Neural progenitor cell (in vitro differentiated cells): Measurements from ENCODE around the gene PXDC1. TPM values are rescaled to one million over a fixed set of nuclear protein-coding genes. Genes with fewer than 3 reads are reported as not detected.
A peak's percentile ranks its signal among the peaks of the same experiment; 100 is the strongest.

Experiments
- DNase-seq: peaks from one replicate; pipeline ENCODE4 v3.0.0-alpha.2; 2016; ENCODE audit warnings: low spot score
- H2AFZ ChIP-seq: fragments of 200-600 bp; sonication (generic); replicated peaks from 2 replicates; pipeline ENCODE4 v1.6.1; 2016; ENCODE audit warnings: antibody characterized with exemption
- H3F3A ChIP-seq: fragments of 200-600 bp; sonication (generic); 2 replicates; pipeline ENCODE4 v1.6.1; 2016; ENCODE audit warnings: antibody characterized with exemption, low read depth
- H3K27ac ChIP-seq: fragments of 200-600 bp; sonication (generic); 2 replicates; pipeline ENCODE4 v1.5.1; 2016; ENCODE audit warnings: mild to moderate bottlenecking
- H3K27me3 ChIP-seq: fragments of 200-600 bp; sonication (generic); 2 replicates; pipeline ENCODE4 v1.6.1; 2016; ENCODE audit warnings: mild to moderate bottlenecking, moderate library complexity
- H3K36me3 ChIP-seq: fragments of 200-600 bp; sonication (generic); 2 replicates; pipeline ENCODE4 v1.5.1; 2016
- H3K4me1 ChIP-seq: fragments of 200-600 bp; sonication (generic); 2 replicates; pipeline ENCODE4 v1.6.1; 2016; ENCODE audit warnings: mixed run types
- H3K4me2 ChIP-seq: fragments of 200-600 bp; sonication (generic); 2 replicates; pipeline ENCODE4 v1.6.1; 2016
- H3K4me3 ChIP-seq: fragments of 200-600 bp; sonication (generic); 2 replicates; pipeline ENCODE4 v1.5.1; 2016
- H3K79me2 ChIP-seq: fragments of 200-600 bp; sonication (generic); 2 replicates; pipeline ENCODE4 v1.6.1; 2016; ENCODE audit warnings: low read depth
- H3K9ac ChIP-seq: fragments of 200-600 bp; sonication (generic); 2 replicates; pipeline ENCODE4 v1.6.1; 2016
- H3K9me3 ChIP-seq: fragments of 200-600 bp; sonication (generic); 2 replicates; pipeline ENCODE4 v1.5.1; 2016; ENCODE audit warnings: low read depth
- H4K20me1 ChIP-seq: fragments of 200-600 bp; sonication (generic); 2 replicates; pipeline ENCODE4 v1.6.1; 2016; ENCODE audit warnings: low read depth
- H3K27ac Mint-ChIP-seq: 3 replicates; pipeline ENCODE4 v1.8.0; 2021; ENCODE audit warnings: mixed read lengths
- H3K27me3 Mint-ChIP-seq: 2 replicates; pipeline ENCODE4 v1.8.0; 2022; ENCODE audit warnings: low read depth, mild to moderate bottlenecking, inconsistent platforms, moderate library complexity, mixed read lengths; ENCODE audit not compliant: insufficient read depth
- H3K36me3 Mint-ChIP-seq: 3 replicates; pipeline ENCODE4 v1.8.0; 2021; ENCODE audit warnings: mixed read lengths
- H3K4me1 Mint-ChIP-seq: 3 replicates; pipeline ENCODE4 v1.8.0; 2021; ENCODE audit warnings: mixed read lengths
- H3K4me3 Mint-ChIP-seq: 3 replicates; pipeline ENCODE4 v1.8.0; 2021; ENCODE audit warnings: mild to moderate bottlenecking, moderate library complexity, mixed read lengths
- H3K9me3 Mint-ChIP-seq: 3 replicates; pipeline ENCODE4 v1.8.0; 2020; ENCODE audit warnings: mixed read lengths
- EZH2 ChIP-seq: fragments of 200-600 bp; sonication (generic); IDR thresholded peaks from 2 replicates; pipeline ENCODE4 v1.6.1; 2017; ENCODE audit warnings: antibody characterized with exemption, mild to moderate bottlenecking, moderate library complexity
- EZH2phosphoT487 ChIP-seq: fragments of 200-600 bp; sonication (generic); IDR thresholded peaks from 2 replicates; pipeline ENCODE4 v1.6.1; 2017; ENCODE audit warnings: antibody characterized with exemption
- total RNA-seq: library from RNA; depleted of rRNA; stranded (reverse); fragments of >200 nt; gene quantifications from 2 replicates; pipeline ENCODE4 v1.2.3, GENCODE V29; 2015; ENCODE audit warnings: low replicate concordance
- TF ChIP-seq, protein P1 (sequence below): fragments of 200-600 bp; sonication (generic); IDR thresholded peaks from 2 replicates; pipeline ENCODE4 v1.5.1; 2017; ENCODE audit warnings: antibody characterized with exemption, mild to moderate bottlenecking

Gene PXDC1
- total RNA-seq, 1 donor from 2014 or later = 2.0 TPM

- no peak overlapping the region for H2AFZ ChIP-seq
- H3K4me2 ChIP-seq = no peak overlapping the region
- TF ChIP-seq EZH2phosphoT487 = no peak
- TF ChIP-seq, protein P1, sequence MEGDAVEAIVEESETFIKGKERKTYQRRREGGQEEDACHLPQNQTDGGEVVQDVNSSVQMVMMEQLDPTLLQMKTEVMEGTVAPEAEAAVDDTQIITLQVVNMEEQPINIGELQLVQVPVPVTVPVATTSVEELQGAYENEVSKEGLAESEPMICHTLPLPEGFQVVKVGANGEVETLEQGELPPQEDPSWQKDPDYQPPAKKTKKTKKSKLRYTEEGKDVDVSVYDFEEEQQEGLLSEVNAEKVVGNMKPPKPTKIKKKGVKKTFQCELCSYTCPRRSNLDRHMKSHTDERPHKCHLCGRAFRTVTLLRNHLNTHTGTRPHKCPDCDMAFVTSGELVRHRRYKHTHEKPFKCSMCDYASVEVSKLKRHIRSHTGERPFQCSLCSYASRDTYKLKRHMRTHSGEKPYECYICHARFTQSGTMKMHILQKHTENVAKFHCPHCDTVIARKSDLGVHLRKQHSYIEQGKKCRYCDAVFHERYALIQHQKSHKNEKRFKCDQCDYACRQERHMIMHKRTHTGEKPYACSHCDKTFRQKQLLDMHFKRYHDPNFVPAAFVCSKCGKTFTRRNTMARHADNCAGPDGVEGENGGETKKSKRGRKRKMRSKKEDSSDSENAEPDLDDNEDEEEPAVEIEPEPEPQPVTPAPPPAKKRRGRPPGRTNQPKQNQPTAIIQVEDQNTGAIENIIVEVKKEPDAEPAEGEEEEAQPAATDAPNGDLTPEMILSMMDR = no peak
- TF ChIP-seq EZH2 = no peak
- H3K27ac ChIP-seq = no peak overlapping the region
- peak overlapping the region; percentile 97 for H3K27ac Mint-ChIP-seq
- peaks cover 10% of the 10 kb centered on the region for H3K4me1 ChIP-seq
- H3K9me3 ChIP-seq = no peaks in the 10 kb centered on the region
- peaks cover 2% of the 10 kb centered on the region for H3K27me3 Mint-ChIP-seq
- no peaks in the 10 kb centered on the region for H3K36me3 Mint-ChIP-seq
- no peak overlapping the region for H3K4me3 ChIP-seq
- peaks cover 50% of the 10 kb centered on the region for H3K4me1 Mint-ChIP-seq
- no peaks in the 10 kb centered on the region for H3K36me3 ChIP-seq
- H3K27me3 ChIP-seq = no peaks in the 10 kb centered on the region
- H3K4me3 Mint-ChIP-seq = no peak overlapping the region
- H4K20me1 ChIP-seq = no peaks in the 10 kb centered on the region
- DNase-seq = no peak
- peaks cover 1% of the 10 kb centered on the region for H3K9me3 Mint-ChIP-seq
- H3K9ac ChIP-seq = no peak overlapping the region
- H3F3A ChIP-seq = peaks cover 11% of the 10 kb centered on the region
- no peaks in the 10 kb centered on the region for H3K79me2 ChIP-seq
Measured at GRCh38 chr6:3795836-3796718, 44.6 kb upstream of the PXDC1 start.

- no peak overlapping the region for H3K27ac Mint-ChIP-seq
- peaks cover 2% of the 10 kb centered on the region for H3K27me3 Mint-ChIP-seq
- Histone ChIP-seq H2AFZ (no peak overlapping the region), H3K27ac (no peak overlapping the region), H3K9ac (no peak overlapping the region), H3K4me2 (no peak overlapping the region), H3F3A (no peaks in the 10 kb centered on the region), H3K4me3 (no peak overlapping the region), H3K4me1 (no peaks in the 10 kb centered on the region), H3K36me3 (no peaks in the 10 kb centered on the region), H3K9me3 (no peaks in the 10 kb centered on the region), H4K20me1 (no peaks in the 10 kb centered on the region), H3K79me2 (no peaks in the 10 kb centered on the region), H3K27me3 (no peaks in the 10 kb centered on the region)
- peaks cover 38% of the 10 kb centered on the region for H3K4me1 Mint-ChIP-seq
- TF ChIP-seq, protein P1 = no peak
- TF ChIP-seq EZH2phosphoT487 = no peak
- TF ChIP-seq EZH2 = no peak
- no peak for DNase-seq
- peaks cover 1% of the 10 kb centered on the region for H3K9me3 Mint-ChIP-seq
- no peak overlapping the region for H3K4me3 Mint-ChIP-seq
- no peaks in the 10 kb centered on the region for H3K36me3 Mint-ChIP-seq
Measured at GRCh38 chr6:3794092-3794491, 42.6 kb upstream of the PXDC1 start.

- Histone ChIP-seq H3F3A (no peaks in the 10 kb centered on the region), H3K4me1 (no peaks in the 10 kb centered on the region), H3K9ac (no peak overlapping the region), H4K20me1 (no peaks in the 10 kb centered on the region), H3K36me3 (no peaks in the 10 kb centered on the region), H3K27me3 (no peaks in the 10 kb centered on the region), H3K4me2 (no peak overlapping the region), H2AFZ (no peak overlapping the region), H3K79me2 (no peaks in the 10 kb centered on the region), H3K27ac (no peak overlapping the region), H3K4me3 (no peak overlapping the region), H3K9me3 (no peaks in the 10 kb centered on the region)
- Mint-ChIP-seq H3K4me3 (no peak overlapping the region), H3K27me3 (peaks cover 2% of the 10 kb centered on the region), H3K4me1 (peaks cover 38% of the 10 kb centered on the region), H3K9me3 (peaks cover 1% of the 10 kb centered on the region), H3K27ac (peak overlapping the region; percentile 12), H3K36me3 (no peaks in the 10 kb centered on the region)
- TF ChIP-seq EZH2 = no peak
- TF ChIP-seq, protein P1 = no peak
- no peak for TF ChIP-seq EZH2phosphoT487
- DNase-seq = no peak
Measured at GRCh38 chr6:3793545-3793944, 42.0 kb upstream of the PXDC1 start.
